GM20000 (cell line): ENCODE measurements around the gene MTERF4.

Source experiments
- DNase-seq: peaks from one replicate; pipeline ENCODE4 v3.0.0; 2012; ENCODE audit warnings: low spot score
- CTCF ChIP-seq: IDR thresholded peaks from 2 replicates; pipeline ENCODE4 v1.5.1; 2012; ENCODE audit warnings: mild to moderate bottlenecking, control low read depth; ENCODE audit errors: extremely low read depth, missing control alignments

The MTERF4 gene

GRCh38 chr2:241070361-241070760 is 31.7 kb downstream of the MTERF4 start:
- no peak for TF ChIP-seq CTCF
- no peak for DNase-seq

GRCh38 chr2:241069821-241070281 is 32.2 kb downstream of the MTERF4 start:
- DNase-seq, result no peak

GRCh38 chr2:241068942-241069810 is 32.9 kb downstream of the MTERF4 start:
- no peak for DNase-seq
- TF ChIP-seq CTCF, result no peak

More at GRCh38 chr2:241069821-241070281, 32.2 kb downstream of the MTERF4 start:
- no peak for TF ChIP-seq CTCF

- no peak for TF ChIP-seq CTCF
- no peak for DNase-seq
These were observed 33.7 kb downstream of the MTERF4 start for GRCh38 chr2:241068136-241068941.

GRCh38 chr2:241067501-241068135 is 34.5 kb downstream of the MTERF4 start:
- TF ChIP-seq CTCF, result no peak
- no peak for DNase-seq

- no peak for TF ChIP-seq CTCF
These were observed 35.2 kb downstream of the MTERF4 start for GRCh38 chr2:241066893-241067341.

More at GRCh38 chr2:241066893-241067341, 35.2 kb downstream of the MTERF4 start:
- peak; percentile 35 for DNase-seq
